ENCODE measurements around the gene ST3GAL3.

ST3GAL3 gene

DNA sequence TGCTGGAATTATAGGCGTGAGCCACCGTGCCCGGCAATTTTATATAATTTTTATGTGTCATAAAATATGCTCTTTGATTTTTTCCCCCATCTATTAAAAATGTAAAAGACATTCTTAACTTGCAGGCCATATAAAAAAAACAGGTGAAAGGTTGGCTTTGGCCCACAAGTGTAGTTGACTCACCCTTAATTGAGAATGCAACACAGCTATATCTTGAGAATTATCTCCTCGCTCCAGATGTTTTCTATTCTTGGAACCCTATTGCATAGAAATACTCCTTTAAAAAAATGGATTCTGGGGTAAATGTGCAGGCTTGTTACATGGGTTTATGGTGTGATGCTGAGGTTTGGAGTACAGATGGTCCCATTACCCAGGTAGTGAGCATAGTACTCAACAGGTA, 112.0 kb downstream of the ST3GAL3 start:
- TF ChIP-seq, protein P1, sequence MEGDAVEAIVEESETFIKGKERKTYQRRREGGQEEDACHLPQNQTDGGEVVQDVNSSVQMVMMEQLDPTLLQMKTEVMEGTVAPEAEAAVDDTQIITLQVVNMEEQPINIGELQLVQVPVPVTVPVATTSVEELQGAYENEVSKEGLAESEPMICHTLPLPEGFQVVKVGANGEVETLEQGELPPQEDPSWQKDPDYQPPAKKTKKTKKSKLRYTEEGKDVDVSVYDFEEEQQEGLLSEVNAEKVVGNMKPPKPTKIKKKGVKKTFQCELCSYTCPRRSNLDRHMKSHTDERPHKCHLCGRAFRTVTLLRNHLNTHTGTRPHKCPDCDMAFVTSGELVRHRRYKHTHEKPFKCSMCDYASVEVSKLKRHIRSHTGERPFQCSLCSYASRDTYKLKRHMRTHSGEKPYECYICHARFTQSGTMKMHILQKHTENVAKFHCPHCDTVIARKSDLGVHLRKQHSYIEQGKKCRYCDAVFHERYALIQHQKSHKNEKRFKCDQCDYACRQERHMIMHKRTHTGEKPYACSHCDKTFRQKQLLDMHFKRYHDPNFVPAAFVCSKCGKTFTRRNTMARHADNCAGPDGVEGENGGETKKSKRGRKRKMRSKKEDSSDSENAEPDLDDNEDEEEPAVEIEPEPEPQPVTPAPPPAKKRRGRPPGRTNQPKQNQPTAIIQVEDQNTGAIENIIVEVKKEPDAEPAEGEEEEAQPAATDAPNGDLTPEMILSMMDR (IDR thresholded peaks at IDR 0.05), result no peak

DNA sequence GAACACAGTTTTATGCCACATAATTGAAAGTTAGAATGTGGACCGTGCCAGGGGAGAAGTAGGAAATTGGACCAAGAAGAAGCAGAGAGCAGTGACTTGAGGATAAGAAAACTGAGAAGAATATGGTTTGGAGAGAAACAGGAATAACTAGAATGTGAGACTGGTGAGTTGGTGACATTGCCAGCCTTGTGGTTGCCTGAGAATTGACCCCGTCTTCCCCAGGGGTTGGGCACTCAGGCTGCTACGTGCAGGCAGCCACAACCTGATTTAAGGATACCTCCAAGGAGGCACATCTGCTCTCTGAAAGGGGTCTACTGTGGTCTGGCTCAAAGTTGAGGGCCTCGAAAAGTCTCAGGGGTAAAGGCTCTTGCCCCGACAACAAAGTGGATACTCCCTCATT, 114.1 kb downstream of the ST3GAL3 start:
- TF ChIP-seq, protein P1 (IDR thresholded peaks at IDR 0.05), result no peak

DNA sequence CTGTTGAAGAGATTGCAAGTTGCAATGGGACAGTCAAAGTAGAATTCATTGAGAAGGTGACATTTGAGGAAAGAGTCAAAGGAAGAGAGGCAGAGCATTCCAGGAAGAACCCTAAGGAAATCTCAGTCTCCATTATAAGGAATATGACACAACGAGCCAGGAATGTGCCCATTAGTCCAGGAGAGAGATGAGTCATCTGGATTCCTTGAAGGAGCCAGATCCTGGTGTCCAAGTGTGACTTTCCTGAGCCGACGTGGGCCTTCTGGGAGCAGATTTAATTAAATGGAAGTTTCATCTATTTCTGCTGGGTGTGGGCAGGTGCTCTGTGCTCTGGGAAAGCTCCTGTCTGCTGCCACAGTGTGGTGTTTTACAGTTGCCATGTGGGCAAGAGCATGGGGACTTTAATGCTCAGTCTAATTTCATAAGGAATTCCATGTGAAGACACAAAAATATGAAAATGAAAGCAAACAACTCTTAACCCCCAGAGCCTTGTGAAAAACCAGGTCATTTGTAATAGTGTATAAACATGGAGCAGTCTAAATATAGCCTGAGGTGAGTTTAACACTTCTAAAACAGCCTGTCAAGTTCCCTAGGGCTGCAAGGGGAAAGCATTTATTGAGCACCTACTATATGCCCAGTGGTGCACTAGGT, 114.8 kb downstream of the ST3GAL3 start:
- TF ChIP-seq, protein P1 (IDR thresholded peaks at IDR 0.05), result no peak

DNA sequence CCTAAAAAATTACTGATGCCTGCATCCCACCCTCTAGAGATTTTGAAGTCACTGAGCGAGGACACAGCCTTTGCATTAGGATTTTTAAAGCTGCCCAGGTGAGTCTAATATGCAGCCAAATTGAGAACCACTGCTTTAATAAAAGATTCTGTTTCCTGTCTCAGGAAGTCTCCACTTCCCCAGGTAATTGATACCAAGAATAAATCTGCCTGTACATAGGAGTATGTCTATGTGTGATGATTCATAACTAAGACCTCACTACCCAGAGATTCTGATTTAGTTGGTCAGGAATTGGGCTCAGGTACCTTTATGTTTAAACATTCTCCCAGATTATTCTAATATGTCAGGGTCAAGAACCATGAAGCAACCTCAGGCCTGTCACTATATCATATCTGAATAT, 117.5 kb downstream of the ST3GAL3 start:
- TF ChIP-seq, protein P1 (IDR thresholded peaks at IDR 0.05), result no peak

DNA sequence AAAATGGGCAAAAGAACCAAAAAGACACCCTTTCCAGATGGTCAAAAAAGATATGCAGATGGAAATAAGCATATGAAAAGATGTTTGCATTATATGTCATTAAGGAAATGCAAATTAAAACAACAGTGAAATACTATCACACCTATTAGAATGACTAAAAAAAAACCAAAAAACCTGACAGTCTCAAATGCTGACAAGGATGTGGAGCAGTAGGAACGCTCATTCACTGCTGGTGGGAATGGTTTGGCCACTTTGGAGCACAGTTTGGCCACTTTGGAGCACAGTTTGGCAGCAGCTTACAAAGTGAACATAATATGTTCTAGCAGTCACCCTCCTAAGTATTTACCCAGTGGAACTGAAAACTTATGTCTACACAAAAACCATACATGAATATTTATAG, 121.2 kb downstream of the ST3GAL3 start:
- TF ChIP-seq, protein P1 (IDR thresholded peaks at IDR 0.05), result no peak

DNA sequence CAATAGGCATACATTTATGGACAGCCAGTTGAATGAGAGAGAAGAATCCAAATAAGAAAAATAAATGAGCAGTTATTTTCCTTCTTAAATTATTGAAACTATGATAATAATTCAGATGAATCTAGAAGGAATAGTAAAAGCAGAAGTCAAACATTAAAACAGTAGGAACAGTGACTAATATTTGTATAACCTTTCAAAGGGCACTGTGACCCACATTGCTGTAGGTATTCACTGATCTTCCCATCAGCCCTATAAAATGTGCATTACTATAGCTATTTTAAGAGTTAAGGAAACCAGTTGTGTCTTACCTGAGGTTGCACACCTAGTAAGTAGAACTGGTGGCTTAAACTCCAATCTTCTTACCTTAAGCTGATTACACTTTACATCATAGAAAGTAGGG, 123.5 kb downstream of the ST3GAL3 start:
- TF ChIP-seq, protein P1 (IDR thresholded peaks at IDR 0.05), result no peak

DNA sequence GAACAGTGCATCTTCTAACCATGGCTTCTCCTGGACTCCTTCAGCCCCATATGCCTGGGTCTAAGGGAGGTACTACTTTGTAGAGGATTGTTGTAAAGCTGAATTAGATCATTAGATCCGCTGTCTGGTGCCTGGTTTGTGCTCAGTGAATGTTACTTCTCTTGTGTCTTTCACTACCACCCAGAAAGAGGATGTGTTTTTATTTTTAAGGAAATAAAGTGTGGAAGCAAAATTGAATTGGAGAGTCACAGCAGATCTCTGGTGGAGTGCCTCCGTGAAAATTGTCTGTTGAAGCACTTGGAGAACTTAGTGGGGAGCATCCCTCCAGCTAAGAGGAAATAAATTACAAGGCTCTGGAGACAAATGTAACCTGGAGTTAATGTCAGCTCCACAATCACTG, 124.5 kb downstream of the ST3GAL3 start:
- TF ChIP-seq, protein P1 (IDR thresholded peaks at IDR 0.05), result no peak

DNA sequence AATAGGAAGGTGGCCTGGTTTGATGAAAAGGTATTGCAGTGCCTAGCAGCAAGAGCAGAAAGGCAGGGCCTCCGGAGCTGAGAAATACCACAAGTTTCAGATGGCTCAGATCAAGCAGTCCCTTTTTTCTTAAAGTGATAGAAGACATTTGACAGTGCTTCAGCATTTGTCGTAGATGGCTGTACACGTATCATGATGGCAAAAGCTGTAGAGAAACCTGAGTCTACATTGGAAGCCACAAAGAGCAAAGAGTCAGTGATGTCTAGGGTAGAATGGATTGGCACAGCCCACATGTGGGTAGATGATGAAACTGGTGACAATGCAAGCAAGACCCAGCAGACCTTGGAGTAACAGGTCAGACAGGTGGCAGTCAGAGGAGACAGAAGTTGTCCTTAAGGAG, 124.9 kb downstream of the ST3GAL3 start:
- TF ChIP-seq, protein P1 (IDR thresholded peaks at IDR 0.05), result no peak

All from LNCAP (cell line).